HG02981 (cell line): Measurements from ENCODE around the gene ZFC3H1.
A peak's percentile ranks its signal among the peaks of the same experiment; 100 is the strongest.

ENCODE experiments used
- ATAC-seq: cut with Tn5 transposase; IDR thresholded peaks from one replicate; pipeline ENCODE4 v1.9.1; 2021; ENCODE audit warnings: mild to moderate bottlenecking, moderate library complexity; ENCODE audit not compliant: unreplicated experiment

Gene ZFC3H1

DNA sequence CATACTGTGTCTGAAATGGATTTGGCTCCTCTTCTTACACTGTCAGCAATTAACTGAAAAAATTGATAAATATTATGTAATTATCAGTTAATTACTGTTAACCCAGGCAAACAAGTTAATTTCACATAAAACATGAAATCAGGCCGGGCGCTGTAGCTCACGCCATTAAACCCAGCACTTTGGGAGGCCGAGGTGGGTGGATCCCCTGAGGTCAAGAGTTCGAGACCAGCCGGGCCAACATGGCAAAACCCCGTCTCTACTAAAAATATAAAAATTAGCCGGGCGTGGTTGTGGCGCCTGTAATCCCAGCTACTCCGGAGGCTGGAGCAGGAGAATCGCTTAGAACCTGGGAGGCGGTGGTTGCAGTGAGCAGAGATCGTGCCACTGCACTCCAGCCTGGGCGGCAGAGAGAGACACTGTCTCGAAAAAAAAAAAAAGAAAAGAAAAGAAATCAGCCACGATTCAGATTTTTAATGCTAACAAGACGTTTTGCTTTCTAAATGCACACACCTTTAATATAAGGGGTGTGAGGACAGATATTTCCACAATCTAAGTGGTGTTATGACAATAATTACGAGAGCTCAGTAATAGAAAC lies 21.8 kb upstream of the ZFC3H1 start:
- ATAC-seq = no peak

DNA sequence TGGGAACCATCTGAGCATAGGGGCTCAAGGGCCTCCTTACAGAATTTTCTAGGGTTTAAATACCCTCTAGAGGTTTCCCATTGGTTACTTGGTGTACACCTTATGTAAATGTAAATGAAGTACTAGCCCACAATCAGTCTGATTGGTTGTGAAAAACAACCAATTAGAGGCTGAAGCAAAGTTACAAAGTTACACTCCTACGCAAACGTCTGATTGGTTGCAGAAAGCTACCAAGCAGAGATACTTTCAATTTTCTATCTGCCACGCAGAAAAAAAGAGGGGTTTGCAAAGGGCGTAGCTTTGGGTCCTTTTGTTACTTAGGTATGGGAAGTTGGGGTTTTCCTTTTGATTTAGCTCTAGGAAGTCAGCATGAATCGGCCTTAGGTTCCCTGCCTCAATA lies 20.4 kb upstream of the ZFC3H1 start:
- no peak for ATAC-seq

DNA sequence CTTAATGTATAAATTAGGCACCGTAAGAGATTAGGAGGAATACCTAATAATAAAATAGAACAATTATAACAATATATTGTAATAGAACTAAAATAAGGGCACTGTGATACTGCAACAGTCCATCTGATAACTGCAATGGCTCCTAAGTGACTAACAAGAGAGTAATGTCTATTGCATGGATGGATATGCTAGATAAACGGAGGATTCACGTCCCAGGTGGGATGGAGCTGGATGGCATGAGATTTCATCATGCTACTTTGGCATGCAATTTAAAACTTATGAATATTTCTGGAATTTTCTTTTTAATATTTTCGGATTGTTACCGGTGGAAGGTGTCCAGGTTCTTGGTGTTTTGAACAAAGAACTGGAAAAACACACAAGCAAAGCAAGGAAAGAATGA lies 20.0 kb upstream of the ZFC3H1 start:
- no peak for ATAC-seq

DNA sequence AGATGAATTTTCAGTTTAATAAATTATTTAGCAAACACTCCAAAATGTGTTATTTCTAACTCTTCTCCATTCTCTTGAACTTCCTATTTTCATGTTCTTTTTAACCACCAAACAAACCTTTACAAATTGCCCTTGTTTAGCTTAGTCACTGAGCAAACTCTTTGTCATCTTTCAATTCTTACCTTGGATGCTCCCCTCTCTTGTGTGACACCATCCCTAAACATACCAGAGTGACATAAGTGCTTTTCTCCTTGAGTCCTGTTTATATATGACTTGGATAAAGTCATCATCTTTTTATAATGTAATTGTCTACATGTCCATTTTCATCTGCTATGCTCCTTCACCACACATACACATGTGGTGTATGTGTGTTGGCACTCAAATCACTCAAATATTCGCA lies 18.8 kb upstream of the ZFC3H1 start:
- ATAC-seq = no peak

DNA sequence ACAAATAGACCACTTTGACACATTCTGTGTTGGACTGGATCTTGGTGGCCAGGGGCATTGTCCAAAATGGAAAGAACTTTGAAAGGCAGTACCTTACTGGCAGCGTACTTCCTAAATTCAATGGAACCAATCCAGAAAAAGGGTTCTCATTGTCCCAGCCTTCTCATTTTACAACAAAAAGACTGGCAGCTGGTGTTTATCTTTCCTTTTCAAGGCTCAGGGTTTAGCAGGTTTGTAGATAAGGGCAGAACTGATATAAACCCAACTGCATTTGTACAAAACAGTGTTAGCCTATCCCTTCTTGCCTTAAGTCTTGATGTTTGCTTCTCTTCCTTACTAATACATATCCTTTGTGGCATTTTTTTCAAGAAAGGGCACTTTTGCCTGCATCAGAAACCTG lies 8.2 kb upstream of the ZFC3H1 start:
- no peak for ATAC-seq

DNA sequence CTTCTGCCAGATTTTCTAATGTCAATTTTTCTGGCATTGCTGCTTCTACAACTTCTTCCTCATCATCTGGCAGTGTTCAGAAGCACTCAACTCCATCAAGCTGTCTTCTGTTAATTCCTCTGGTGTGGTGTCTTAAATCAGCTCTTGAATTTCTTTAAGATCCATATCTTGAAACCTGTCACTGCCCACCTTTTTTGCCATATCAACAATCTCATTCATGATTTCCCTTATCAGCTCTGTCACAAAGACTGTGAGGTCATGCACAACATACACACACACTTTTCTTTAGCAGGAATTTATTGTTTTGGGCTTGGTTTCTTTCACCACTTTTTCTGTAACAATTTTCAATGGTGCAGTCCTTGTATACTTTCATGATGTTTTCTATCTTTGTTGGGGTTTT lies 7.7 kb upstream of the ZFC3H1 start:
- ATAC-seq = no peak

DNA sequence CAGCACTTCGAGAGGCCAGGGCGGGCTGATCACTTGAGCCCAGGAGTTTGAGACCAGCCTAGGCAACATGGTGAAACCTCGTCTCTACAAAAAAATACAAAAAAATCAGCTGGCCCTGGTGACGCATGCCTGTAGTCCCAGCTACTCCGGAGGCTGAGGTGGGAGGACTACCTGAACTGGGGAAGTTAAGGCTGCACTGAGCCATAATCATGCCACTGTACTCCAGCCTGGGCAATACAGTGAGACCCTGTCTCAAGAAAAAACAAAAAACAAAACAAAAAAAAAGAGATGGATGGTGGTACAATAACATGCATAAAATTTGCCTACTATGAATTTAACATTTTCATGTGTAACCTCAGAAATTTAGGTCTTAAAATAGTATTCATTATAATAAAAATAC lies 2.6 kb upstream of the ZFC3H1 start:
- ATAC-seq = no peak

DNA sequence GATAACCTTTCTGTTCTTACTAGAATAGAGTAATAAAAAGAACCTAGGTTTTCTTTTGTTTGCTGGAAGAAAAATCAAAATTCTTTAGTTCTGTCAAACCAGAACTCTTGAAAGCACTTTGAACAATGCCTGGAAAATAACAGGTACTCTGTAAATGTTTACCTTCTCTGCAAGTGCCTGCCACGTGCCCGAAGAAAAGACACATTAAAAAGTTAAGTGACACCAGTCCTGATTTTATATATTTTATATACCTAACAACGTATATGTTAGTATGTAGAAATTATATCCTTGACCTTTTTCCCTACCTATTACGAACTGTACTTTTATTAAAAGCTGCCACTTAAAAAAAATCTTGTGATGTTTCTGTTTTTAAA lies 1.4 kb upstream of the ZFC3H1 start:
- no peak for ATAC-seq

DNA sequence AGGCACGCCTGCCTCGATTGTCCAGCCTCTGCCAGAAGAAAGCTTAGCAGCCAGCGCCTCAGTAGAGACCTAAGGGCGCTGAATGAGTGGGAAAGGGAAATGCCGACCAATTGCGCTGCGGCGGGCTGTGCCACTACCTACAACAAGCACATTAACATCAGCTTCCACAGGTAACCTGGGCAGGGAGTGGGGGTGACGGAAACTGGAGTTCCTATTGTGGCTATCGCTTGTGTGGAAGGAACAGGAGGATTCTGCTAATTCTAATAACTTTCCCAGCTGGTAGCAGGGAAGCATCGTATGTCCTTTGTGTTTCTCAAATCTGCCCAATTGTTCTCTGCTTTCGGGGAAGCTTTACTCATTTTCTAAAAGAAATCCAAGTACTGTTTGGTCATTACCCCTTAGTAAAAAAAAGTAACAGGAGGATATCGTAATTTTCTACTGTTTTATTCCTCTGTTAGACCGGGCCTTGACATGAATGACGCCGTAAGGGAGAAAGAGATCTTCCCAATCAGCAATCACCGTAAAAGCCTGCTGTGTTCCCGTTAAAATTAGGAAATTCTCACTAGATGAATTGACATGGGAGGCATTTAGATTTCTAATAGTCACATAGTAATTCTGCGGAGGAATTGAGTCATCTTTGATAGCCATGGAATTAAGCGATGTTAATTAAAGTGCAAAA lies 902 bp upstream of the ZFC3H1 start:
- no peak for ATAC-seq

DNA sequence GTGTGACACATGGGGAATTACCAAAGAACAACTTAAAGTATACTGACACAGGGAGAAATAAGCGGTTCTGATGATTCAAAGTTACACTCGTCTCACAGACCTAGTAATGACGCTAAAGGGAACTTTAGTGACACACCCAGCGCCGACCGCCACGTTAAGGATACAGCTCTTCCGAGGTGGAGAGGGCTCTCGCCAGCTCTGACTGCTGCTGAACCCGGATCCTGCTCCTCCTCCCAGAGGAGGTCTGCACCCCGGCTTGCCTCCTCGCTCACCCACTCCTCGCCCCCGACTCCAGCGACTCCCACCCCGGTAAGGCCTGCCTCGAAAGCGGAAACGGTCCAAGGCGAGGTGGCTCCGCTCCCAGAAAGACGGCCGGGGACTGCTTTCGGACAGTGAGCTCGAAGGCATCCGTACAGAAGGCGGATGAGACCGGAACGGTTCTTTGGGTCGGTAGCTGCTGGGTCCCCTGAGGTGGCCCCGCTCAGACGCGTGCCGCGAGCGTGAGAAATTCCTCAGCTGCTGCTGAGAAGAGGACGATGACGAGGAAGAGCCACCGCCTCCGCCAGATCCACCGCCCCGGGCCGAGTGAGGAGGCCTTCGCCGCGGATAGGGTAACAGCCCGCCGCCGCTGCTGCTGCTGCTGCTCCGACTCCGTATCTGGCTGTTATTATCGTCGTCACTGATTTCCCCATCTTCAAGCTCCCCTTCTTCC lies 643 bp downstream of the ZFC3H1 start:
- ATAC-seq = peak; percentile 27

DNA sequence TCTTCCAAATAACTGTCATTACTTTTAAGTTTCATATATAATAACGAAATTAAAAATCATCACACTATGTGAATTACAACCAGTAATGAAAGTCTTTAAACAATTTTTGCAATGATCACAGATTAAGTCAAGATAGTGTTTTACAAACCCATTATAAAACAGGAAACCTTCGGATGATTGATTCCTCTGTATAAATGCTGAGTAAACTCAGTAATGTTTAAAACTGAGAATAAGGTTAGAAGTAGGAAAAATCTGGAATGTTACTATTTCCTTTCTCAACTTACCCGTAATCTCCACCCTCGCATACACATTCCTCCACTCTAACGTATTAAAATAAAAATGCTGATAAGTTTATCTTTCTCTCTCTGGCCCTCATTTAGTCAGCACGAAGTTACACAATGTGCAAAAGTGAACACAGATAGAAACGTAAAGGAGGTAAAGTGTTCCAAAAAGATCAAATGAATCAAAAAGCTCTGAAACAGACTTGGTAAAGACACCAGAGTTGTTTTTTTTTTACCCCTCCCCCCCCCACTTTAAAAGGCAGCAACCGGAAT lies 1.6 kb downstream of the ZFC3H1 start:
- no peak for ATAC-seq

DNA sequence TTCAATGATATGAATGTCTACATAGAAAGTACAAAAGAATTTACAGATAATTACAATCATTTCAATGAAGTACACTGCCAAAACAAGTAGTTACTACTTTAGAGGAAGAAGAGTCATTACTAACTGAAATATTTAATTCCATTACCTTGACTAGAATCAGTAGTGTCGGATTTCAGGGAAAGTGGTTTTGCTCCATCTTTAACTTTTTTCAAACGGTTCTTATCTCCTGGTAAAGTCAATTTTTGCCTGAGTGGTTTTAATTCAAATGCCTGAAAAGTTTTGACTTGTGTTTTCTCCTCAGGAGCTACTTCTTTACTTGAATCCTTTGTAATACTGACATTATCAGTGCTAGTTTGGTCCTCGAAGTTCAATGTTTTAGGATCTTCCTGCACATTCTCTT lies 6.9 kb downstream of the ZFC3H1 start:
- ATAC-seq = no peak

DNA sequence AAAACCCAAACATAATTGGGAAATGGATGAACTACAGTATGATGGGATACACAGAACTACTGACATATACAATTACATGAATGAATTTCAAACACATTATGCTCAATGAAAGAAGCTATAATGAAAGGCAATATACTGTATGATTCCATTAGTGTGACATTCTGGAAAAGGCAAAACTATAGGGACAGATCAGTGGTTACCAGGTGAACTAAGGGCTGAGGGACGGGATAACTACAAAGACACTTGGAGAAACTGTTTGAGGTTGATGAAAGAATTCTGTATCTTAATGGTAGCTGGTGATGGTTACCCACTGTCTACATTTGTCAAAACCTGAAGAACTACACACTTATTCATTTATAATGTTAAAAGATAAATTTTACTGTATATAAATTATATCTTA lies 7.7 kb downstream of the ZFC3H1 start:
- ATAC-seq = no peak

DNA sequence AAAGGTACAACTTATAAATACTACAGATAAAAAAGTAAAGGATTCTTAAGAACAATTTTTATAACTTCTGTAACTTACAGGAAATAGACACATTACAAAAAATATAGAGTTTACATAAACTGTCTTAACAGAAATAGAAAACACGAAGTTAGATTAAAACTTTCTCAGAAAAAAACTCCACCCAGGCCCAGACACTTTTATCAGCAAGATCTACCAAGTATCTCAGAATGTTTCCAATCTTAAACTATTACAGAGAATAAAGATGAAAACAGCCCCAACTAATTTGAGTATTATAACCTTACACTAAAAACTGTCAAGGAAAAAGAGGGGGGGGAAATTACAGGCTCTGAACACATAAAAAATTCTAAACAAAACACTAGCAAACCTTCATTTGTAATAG lies 8.2 kb downstream of the ZFC3H1 start:
- no peak for ATAC-seq

DNA sequence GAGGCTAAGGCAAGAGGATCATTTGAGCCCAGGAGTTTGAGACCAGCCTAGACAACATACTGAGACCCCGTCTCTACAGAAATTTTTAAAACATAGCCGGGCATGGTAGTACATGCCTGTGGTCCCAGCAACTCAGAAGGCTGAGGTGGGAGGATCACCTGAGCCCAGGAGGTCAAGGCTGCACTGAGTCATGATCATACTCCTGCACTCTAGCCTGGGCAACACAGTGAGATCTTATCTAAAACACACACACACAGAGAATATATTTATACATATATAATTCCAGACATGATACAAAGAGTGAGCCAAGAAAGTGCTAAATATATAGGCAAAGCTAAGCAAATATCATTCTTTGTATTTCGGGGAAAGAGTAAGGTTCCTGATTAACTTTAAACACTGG lies 9.4 kb downstream of the ZFC3H1 start:
- ATAC-seq = no peak

DNA sequence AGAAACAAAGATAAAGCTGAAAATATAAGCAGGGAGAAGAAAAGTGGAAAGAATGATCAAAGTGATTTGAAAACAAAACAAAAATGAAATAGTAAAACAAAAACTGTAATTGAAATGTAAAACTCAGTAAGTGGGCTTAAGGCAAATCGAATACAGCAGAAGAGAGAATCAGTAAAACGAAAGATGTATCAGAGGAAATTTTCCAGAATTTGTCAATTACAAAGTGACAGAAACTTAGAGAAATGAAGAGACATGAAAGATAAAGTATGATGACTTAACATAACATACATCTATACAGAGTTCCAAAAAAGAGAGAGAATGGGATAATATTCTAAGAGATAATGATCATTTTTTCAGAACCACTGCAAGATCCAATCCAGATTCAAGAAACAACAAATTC lies 10.5 kb downstream of the ZFC3H1 start:
- ATAC-seq = no peak

DNA sequence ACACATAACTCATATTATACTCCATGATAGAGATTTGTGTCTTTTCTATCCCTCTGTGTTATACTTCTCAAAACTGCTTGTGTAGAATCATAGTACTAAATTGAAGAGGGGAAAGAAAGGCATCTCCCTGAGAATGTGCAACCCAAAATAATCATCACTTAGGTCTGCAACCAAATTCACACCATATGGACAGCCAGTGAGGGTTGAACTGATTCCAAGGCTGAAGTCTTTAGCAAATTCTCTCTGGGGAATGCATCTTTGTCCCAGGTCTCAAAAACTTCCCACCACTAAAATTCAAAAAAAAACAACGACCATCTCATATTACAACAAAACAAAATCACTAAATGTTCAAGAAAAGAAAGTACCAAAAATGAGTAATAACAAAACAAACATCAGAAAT lies 11.0 kb downstream of the ZFC3H1 start:
- ATAC-seq = no peak

DNA sequence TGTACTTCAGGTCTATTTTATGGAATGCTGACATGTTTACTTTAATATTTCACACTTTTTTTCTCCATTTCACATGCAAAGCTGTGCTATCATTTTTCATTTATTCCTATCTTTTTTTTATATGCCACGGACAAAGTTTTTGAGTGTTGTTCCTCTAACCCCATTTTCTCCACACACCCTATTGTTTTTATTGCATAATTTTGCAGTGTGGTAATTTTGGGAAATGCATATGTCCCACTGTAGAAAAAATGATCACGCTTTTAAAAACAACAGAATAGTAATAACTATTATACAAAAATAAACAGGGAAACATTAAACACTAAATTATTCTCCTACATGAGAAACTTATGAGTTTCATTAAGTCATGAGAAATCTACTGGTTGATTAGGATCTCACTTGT lies 14.2 kb downstream of the ZFC3H1 start:
- ATAC-seq = no peak

DNA sequence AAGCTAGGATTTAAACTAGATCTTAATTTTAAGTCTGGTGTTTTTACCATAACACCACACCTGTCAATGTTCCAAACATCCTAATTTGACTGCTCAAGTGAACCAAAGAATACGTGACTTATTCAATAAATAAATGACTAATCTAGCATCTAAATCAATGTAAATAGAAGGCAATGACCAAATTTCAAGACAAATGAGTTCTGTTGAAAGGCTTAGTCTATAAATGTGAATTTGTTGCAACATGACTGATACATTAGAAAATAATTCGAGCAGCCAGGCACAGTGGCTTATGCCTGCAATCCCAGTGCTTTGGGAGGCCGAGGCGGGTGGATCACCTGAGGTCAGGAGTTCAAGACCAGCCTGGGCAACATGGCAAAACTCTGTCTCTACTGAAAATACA lies 15.1 kb downstream of the ZFC3H1 start:
- no peak for ATAC-seq

DNA sequence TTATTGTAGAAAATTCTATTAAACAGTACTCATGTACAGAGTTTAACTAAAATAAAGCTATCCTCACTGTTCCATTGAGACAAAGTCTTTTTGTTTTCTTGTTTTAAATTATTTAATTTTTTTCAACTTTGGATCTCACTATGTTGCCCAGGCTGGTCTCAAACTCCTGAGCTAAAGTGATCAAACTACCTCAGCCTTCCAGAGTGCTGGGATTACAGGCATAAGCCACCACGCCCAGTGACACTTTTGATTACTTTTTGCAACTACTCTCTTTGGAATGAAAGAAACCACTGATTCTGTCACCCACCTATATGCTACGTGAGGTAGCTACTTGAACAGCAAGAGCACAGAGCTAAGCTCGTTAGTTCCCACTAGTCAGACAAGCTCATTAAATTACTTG lies 17.1 kb downstream of the ZFC3H1 start:
- ATAC-seq = no peak

DNA sequence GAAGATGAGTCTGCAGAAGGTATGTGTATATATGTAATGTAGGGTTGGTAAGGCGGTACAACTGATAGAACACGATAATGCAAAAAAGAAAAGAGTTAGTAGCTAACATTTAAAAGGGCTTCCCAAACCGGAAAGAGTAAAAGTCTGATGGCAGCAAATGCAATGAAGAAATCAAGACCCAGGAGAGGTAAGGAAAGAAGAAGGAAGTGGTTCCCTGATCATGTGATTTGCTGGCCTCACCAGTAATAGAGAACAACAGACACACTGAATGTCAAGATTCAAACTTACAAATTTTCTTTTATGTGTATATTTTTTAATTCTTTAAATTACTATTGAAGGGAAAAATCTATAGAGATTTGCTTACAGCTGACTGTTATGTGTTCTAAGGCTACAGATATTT lies 18.4 kb downstream of the ZFC3H1 start:
- no peak for ATAC-seq

DNA sequence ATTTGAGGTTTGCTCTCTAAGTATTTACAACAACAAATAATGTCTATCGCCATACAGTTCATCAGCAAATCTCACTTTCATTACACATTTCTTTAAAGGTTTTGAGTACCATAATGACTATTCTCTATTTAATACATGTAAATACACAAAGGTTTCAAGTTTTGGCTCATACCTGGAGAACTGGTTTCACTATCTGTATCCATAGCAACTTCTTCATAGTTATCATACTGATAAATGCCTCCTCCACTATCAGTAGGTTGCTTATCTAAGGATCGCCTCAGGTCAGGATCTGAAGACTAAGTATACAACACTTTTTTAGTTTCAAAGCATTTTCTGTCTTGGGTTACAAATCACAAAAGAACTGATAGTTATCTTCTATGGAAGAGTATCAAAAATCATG lies 21.4 kb downstream of the ZFC3H1 start:
- peak; percentile 60 for ATAC-seq
